GM23338 (cell line): ENCODE measurements around the gene LAMC3. TPM values are rescaled to one million over a fixed set of nuclear protein-coding genes. Genes with fewer than 3 reads are reported as not detected.

Experiments used
- ATAC-seq: fragments of 200-7000 bp; cut with Tn5 transposase; 3 replicates; pipeline ENCODE4 v1.9.1; 2020
- DNase-seq: peaks from one replicate; pipeline ENCODE4 v3.0.0-alpha.2; 2015; ENCODE audit warnings: low spot score
- H2AFZ ChIP-seq: fragments of 200-600 bp; sonication (generic); 2 replicates; pipeline ENCODE4 v1.8.0; 2016; ENCODE audit warnings: antibody characterized with exemption, mild to moderate bottlenecking, moderate library complexity
- H3F3A ChIP-seq: fragments of 200-600 bp; sonication (generic); replicated peaks from 2 replicates; pipeline ENCODE4 v1.8.0; 2017; ENCODE audit warnings: antibody characterized with exemption, mixed run types, low read depth
- H3K27ac ChIP-seq: fragments of 200-600 bp; sonication (generic); 2 replicates; pipeline ENCODE4 v1.6.1; 2016; ENCODE audit warnings: low read depth
- H3K27me3 ChIP-seq: fragments of 200-600 bp; sonication (generic); 2 replicates; pipeline ENCODE4 v1.8.0; 2016; ENCODE audit warnings: mild to moderate bottlenecking, mixed run types, moderate library complexity; ENCODE audit not compliant: insufficient read depth
- H3K36me3 ChIP-seq: fragments of 200-600 bp; sonication (generic); 2 replicates; pipeline ENCODE4 v1.8.0; 2016; ENCODE audit warnings: mild to moderate bottlenecking; ENCODE audit not compliant: insufficient read depth
- H3K4me1 ChIP-seq: fragments of 200-600 bp; sonication (generic); 2 replicates; pipeline ENCODE4 v1.8.0; 2016; ENCODE audit warnings: mild to moderate bottlenecking, moderate library complexity; ENCODE audit not compliant: insufficient read depth
- H3K4me2 ChIP-seq: fragments of 200-600 bp; sonication (generic); 2 replicates; pipeline ENCODE4 v1.7.1; 2017; ENCODE audit warnings: mixed run types
- H3K4me3 ChIP-seq: fragments of 200-600 bp; sonication (generic); 2 replicates; pipeline ENCODE4 v1.6.1; 2016; ENCODE audit warnings: mixed run types
- H3K79me2 ChIP-seq: fragments of 200-600 bp; sonication (generic); replicated peaks from 2 replicates; pipeline ENCODE4 v1.8.0; 2017; ENCODE audit warnings: mild to moderate bottlenecking; ENCODE audit not compliant: insufficient read depth
- H3K9me2 ChIP-seq: fragments of 200-600 bp; sonication (generic); 2 replicates; pipeline ENCODE4 v1.8.0; 2017; ENCODE audit not compliant: insufficient read depth
- H4K20me1 ChIP-seq: fragments of 200-600 bp; sonication (generic); replicated peaks from 2 replicates; pipeline ENCODE4 v1.8.0; 2017; ENCODE audit warnings: mild to moderate bottlenecking; ENCODE audit not compliant: insufficient read depth
- H3K27ac Mint-ChIP-seq: 2 replicates; pipeline ENCODE4 v1.8.0; 2020; ENCODE audit warnings: inconsistent platforms, mild to moderate bottlenecking, moderate library complexity, mixed read lengths
- H3K27me3 Mint-ChIP-seq: 3 replicates; pipeline ENCODE4 v1.8.0; 2022; ENCODE audit warnings: low read depth, mild to moderate bottlenecking, moderate library complexity, mixed read lengths, inconsistent platforms; ENCODE audit not compliant: insufficient read depth, poor library complexity
- H3K36me3 Mint-ChIP-seq: 3 replicates; pipeline ENCODE4 v1.8.0; 2021; ENCODE audit warnings: low read depth, mild to moderate bottlenecking, inconsistent platforms, moderate library complexity, mixed read lengths
- H3K4me1 Mint-ChIP-seq: 3 replicates; pipeline ENCODE4 v1.8.0; 2020; ENCODE audit warnings: mild to moderate bottlenecking, inconsistent platforms, mixed read lengths
- H3K4me3 Mint-ChIP-seq: 3 replicates; pipeline ENCODE4 v1.8.0; 2021; ENCODE audit warnings: moderate library complexity, mild to moderate bottlenecking, inconsistent platforms, mixed read lengths
- H3K9me3 Mint-ChIP-seq: 3 replicates; pipeline ENCODE4 v1.8.0; 2020; ENCODE audit warnings: moderate library complexity, mild to moderate bottlenecking, inconsistent platforms, mixed read lengths
- CREB1 ChIP-seq: fragments of 250-450 bp; sonication (Bioruptor Pico); IDR thresholded peaks from 2 replicates; pipeline ENCODE4 v1.5.0; 2020; ENCODE audit warnings: low read depth, mild to moderate bottlenecking, moderate library complexity
- EZH2 ChIP-seq: fragments of 200-600 bp; sonication (generic); IDR thresholded peaks from one replicate; pipeline ENCODE4 v1.8.0; 2017; ENCODE audit warnings: antibody characterized with exemption, mild to moderate bottlenecking, low read depth; ENCODE audit not compliant: unreplicated experiment
- EZH2phosphoT487 ChIP-seq: fragments of 200-600 bp; sonication (generic); IDR thresholded peaks from one replicate; pipeline ENCODE4 v1.8.1; 2018; ENCODE audit warnings: antibody characterized with exemption; ENCODE audit not compliant: unreplicated experiment
- JUNB ChIP-seq: IDR thresholded peaks from one replicate; pipeline ENCODE4 v1.6.1; 2016; ENCODE audit warnings: antibody characterized with exemption; ENCODE audit not compliant: unreplicated experiment
- NANOG ChIP-seq: IDR thresholded peaks from 2 replicates; pipeline ENCODE4 v1.6.1; 2016; ENCODE audit warnings: antibody characterized with exemption, borderline replicate concordance
- POLR2AphosphoS5 ChIP-seq: IDR thresholded peaks from 2 replicates; pipeline ENCODE4 v1.6.1; 2016; ENCODE audit warnings: antibody characterized with exemption, low read depth
- REST ChIP-seq: IDR thresholded peaks from one replicate; pipeline ENCODE4 v1.6.1; 2018; ENCODE audit warnings: antibody characterized with exemption; ENCODE audit not compliant: unreplicated experiment
- STAT1 ChIP-seq: IDR thresholded peaks from one replicate; pipeline ENCODE4 v1.6.1; 2016; ENCODE audit warnings: antibody characterized with exemption; ENCODE audit not compliant: unreplicated experiment
- ZNF114 ChIP-seq: fragments of 250-450 bp; sonication (Bioruptor Pico); IDR thresholded peaks from 2 replicates; pipeline ENCODE4 v1.5.0; 2020; ENCODE audit warnings: mild to moderate bottlenecking, moderate library complexity
- ZNF331 ChIP-seq: fragments of 250-450 bp; sonication (Bioruptor Pico); IDR thresholded peaks from 2 replicates; pipeline ENCODE4 v1.5.0; 2020; ENCODE audit warnings: low read depth, mild to moderate bottlenecking, moderate library complexity
- ZNF462 ChIP-seq: fragments of 250-450 bp; sonication (Bioruptor Pico); IDR thresholded peaks from 2 replicates; pipeline ENCODE4 v1.5.0; 2020; ENCODE audit warnings: mild to moderate bottlenecking, moderate library complexity
- polyA plus RNA-seq: library from polyadenylated mRNA; unstranded; fragments of >200 nt; fragmentation: Nextera tagmentation; extraction: Ambion mirVana; gene quantifications from 2 replicates; pipeline ENCODE4 v1.2.1, GENCODE V29; 2016
- total RNA-seq: library from RNA; depleted of rRNA; stranded (reverse); fragments of >200 nt; shearing (Covaris generic); gene quantifications from 2 replicates; pipeline ENCODE4 v1.2.3, GENCODE V29; 2014
- TF ChIP-seq, protein P1 (sequence below), 2 experiments: fragments of 200-600 bp in 1 of 2; sonication (generic) in 1 of 2; conservative IDR thresholded peaks; 2 replicates each; pipeline versions ENCODE4 v1.5.1 to v1.6.1; 2016 to 2017; ENCODE audit warnings: antibody characterized with exemption in 2 of 2, low read depth in 2 of 2, mild to moderate bottlenecking in 2 of 2, moderate library complexity in 1 of 2
- TF ChIP-seq, protein P2 (sequence below): IDR thresholded peaks from 2 replicates; pipeline ENCODE4 v1.6.1; 2016; ENCODE audit warnings: antibody characterized with exemption

Gene LAMC3
- total and polyA plus RNA-seq, 2 experiments from 2014 or later, result 9.0 to 27.4 TPM

DNA sequence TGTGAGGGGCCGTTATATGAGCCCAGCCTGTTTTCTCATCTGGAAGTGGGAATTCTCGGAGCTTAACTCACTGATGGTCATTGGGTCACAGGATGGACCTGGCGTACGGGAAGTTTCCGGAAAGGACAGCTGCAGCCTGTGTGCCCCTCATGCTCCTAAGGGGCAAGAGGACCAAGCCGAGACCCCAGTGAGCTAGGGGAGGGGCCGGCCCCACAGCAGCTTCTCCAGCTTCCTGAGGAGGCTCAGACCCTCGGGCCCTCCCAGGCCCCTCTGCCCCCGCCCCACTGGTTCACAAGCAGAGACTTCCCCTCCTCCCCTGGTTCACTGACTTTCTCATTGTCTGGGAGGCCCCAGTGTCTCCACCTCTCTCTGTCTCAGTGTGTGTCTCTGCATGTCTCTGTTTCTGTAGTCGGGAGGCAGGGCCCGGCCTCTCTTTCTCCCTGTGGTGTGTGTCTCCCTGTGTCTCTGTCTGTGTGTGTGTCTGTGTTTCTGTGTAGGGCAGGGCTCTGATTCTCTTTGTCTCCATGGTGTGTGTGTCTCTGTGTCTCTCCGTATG is 37.6 kb upstream of the LAMC3 start:
- Mint-ChIP-seq H3K9me3 (no peaks in the 10 kb centered on the region), H3K4me1 (peaks cover 9% of the 10 kb centered on the region; the same call in 2 of the 3 replicates), H3K27ac (no peak overlapping the region), H3K36me3 (no peaks in the 10 kb centered on the region; the same call in 2 of the 3 replicates), H3K4me3 (no peak overlapping the region), H3K27me3 (peaks cover 6% of the 10 kb centered on the region)
- TF ChIP-seq ZNF114 (no peak), REST (no peak), POLR2AphosphoS5 (no peak), ZNF331 (CRISPR knock-in tag) (no peak), EZH2phosphoT487 (no peak), STAT1 (no peak), NANOG (no peak), EZH2 (no peak), JUNB (no peak), CREB1 (CRISPR knock-in tag) (no peak), ZNF462 (CRISPR knock-in tag) (no peak)
- TF ChIP-seq, protein P1, sequence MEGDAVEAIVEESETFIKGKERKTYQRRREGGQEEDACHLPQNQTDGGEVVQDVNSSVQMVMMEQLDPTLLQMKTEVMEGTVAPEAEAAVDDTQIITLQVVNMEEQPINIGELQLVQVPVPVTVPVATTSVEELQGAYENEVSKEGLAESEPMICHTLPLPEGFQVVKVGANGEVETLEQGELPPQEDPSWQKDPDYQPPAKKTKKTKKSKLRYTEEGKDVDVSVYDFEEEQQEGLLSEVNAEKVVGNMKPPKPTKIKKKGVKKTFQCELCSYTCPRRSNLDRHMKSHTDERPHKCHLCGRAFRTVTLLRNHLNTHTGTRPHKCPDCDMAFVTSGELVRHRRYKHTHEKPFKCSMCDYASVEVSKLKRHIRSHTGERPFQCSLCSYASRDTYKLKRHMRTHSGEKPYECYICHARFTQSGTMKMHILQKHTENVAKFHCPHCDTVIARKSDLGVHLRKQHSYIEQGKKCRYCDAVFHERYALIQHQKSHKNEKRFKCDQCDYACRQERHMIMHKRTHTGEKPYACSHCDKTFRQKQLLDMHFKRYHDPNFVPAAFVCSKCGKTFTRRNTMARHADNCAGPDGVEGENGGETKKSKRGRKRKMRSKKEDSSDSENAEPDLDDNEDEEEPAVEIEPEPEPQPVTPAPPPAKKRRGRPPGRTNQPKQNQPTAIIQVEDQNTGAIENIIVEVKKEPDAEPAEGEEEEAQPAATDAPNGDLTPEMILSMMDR (conservative IDR thresholded peaks at IDR 0.05; ENCODE audit: low read depth in 2 of 2), result no peak
- TF ChIP-seq, protein P2, sequence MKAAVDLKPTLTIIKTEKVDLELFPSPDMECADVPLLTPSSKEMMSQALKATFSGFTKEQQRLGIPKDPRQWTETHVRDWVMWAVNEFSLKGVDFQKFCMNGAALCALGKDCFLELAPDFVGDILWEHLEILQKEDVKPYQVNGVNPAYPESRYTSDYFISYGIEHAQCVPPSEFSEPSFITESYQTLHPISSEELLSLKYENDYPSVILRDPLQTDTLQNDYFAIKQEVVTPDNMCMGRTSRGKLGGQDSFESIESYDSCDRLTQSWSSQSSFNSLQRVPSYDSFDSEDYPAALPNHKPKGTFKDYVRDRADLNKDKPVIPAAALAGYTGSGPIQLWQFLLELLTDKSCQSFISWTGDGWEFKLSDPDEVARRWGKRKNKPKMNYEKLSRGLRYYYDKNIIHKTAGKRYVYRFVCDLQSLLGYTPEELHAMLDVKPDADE, result no peak
- H2AFZ ChIP-seq, result no peak overlapping the region
- H3K9me2 ChIP-seq, result no peaks in the 10 kb centered on the region
- no peaks in the 10 kb centered on the region for H3F3A ChIP-seq
- no peak overlapping the region for H3K4me2 ChIP-seq
- no peaks in the 10 kb centered on the region for H3K79me2 ChIP-seq
- H3K4me1 ChIP-seq, result no peaks in the 10 kb centered on the region
- ATAC-seq (no peak), DNase-seq (no peak)
- no peaks in the 10 kb centered on the region for H3K36me3 ChIP-seq
- H3K4me3 ChIP-seq, result no peak overlapping the region
- H3K27me3 ChIP-seq, result no peaks in the 10 kb centered on the region
- no peak overlapping the region for H3K27ac ChIP-seq
- no peaks in the 10 kb centered on the region for H4K20me1 ChIP-seq
